GM23338 (cell line): ENCODE measurements around the gene BNC2. TPM values are rescaled to one million over a fixed set of nuclear protein-coding genes. Genes with fewer than 3 reads are reported as not detected.

ENCODE experiments used
- ATAC-seq: fragments of 200-7000 bp; cut with Tn5 transposase; 3 replicates; pipeline ENCODE4 v1.9.1; 2020
- DNase-seq: peaks from one replicate; pipeline ENCODE4 v3.0.0-alpha.2; 2015; ENCODE audit warnings: low spot score
- H2AFZ ChIP-seq: fragments of 200-600 bp; sonication (generic); 2 replicates; pipeline ENCODE4 v1.8.0; 2016; ENCODE audit warnings: antibody characterized with exemption, mild to moderate bottlenecking, moderate library complexity
- H3F3A ChIP-seq: fragments of 200-600 bp; sonication (generic); replicated peaks from 2 replicates; pipeline ENCODE4 v1.8.0; 2017; ENCODE audit warnings: antibody characterized with exemption, mixed run types, low read depth
- H3K27ac ChIP-seq: fragments of 200-600 bp; sonication (generic); 2 replicates; pipeline ENCODE4 v1.6.1; 2016; ENCODE audit warnings: low read depth
- H3K27me3 ChIP-seq: fragments of 200-600 bp; sonication (generic); 2 replicates; pipeline ENCODE4 v1.8.0; 2016; ENCODE audit warnings: mild to moderate bottlenecking, mixed run types, moderate library complexity; ENCODE audit not compliant: insufficient read depth
- H3K36me3 ChIP-seq: fragments of 200-600 bp; sonication (generic); 2 replicates; pipeline ENCODE4 v1.8.0; 2016; ENCODE audit warnings: mild to moderate bottlenecking; ENCODE audit not compliant: insufficient read depth
- H3K4me1 ChIP-seq: fragments of 200-600 bp; sonication (generic); 2 replicates; pipeline ENCODE4 v1.8.0; 2016; ENCODE audit warnings: mild to moderate bottlenecking, moderate library complexity; ENCODE audit not compliant: insufficient read depth
- H3K4me2 ChIP-seq: fragments of 200-600 bp; sonication (generic); 2 replicates; pipeline ENCODE4 v1.7.1; 2017; ENCODE audit warnings: mixed run types
- H3K4me3 ChIP-seq: fragments of 200-600 bp; sonication (generic); 2 replicates; pipeline ENCODE4 v1.6.1; 2016; ENCODE audit warnings: mixed run types
- H3K79me2 ChIP-seq: fragments of 200-600 bp; sonication (generic); replicated peaks from 2 replicates; pipeline ENCODE4 v1.8.0; 2017; ENCODE audit warnings: mild to moderate bottlenecking; ENCODE audit not compliant: insufficient read depth
- H3K9me2 ChIP-seq: fragments of 200-600 bp; sonication (generic); 2 replicates; pipeline ENCODE4 v1.8.0; 2017; ENCODE audit not compliant: insufficient read depth
- H4K20me1 ChIP-seq: fragments of 200-600 bp; sonication (generic); replicated peaks from 2 replicates; pipeline ENCODE4 v1.8.0; 2017; ENCODE audit warnings: mild to moderate bottlenecking; ENCODE audit not compliant: insufficient read depth
- H3K27ac Mint-ChIP-seq: 2 replicates; pipeline ENCODE4 v1.8.0; 2020; ENCODE audit warnings: inconsistent platforms, mild to moderate bottlenecking, moderate library complexity, mixed read lengths
- H3K27me3 Mint-ChIP-seq: 3 replicates; pipeline ENCODE4 v1.8.0; 2022; ENCODE audit warnings: low read depth, mild to moderate bottlenecking, moderate library complexity, mixed read lengths, inconsistent platforms; ENCODE audit not compliant: insufficient read depth, poor library complexity
- H3K36me3 Mint-ChIP-seq: 3 replicates; pipeline ENCODE4 v1.8.0; 2021; ENCODE audit warnings: low read depth, mild to moderate bottlenecking, inconsistent platforms, moderate library complexity, mixed read lengths
- H3K4me1 Mint-ChIP-seq: 3 replicates; pipeline ENCODE4 v1.8.0; 2020; ENCODE audit warnings: mild to moderate bottlenecking, inconsistent platforms, mixed read lengths
- H3K4me3 Mint-ChIP-seq: 3 replicates; pipeline ENCODE4 v1.8.0; 2021; ENCODE audit warnings: moderate library complexity, mild to moderate bottlenecking, inconsistent platforms, mixed read lengths
- H3K9me3 Mint-ChIP-seq: 3 replicates; pipeline ENCODE4 v1.8.0; 2020; ENCODE audit warnings: moderate library complexity, mild to moderate bottlenecking, inconsistent platforms, mixed read lengths
- EZH2 ChIP-seq: fragments of 200-600 bp; sonication (generic); IDR thresholded peaks from one replicate; pipeline ENCODE4 v1.8.0; 2017; ENCODE audit warnings: antibody characterized with exemption, mild to moderate bottlenecking, low read depth; ENCODE audit not compliant: unreplicated experiment
- EZH2phosphoT487 ChIP-seq: fragments of 200-600 bp; sonication (generic); IDR thresholded peaks from one replicate; pipeline ENCODE4 v1.8.1; 2018; ENCODE audit warnings: antibody characterized with exemption; ENCODE audit not compliant: unreplicated experiment
- NANOG ChIP-seq: IDR thresholded peaks from 2 replicates; pipeline ENCODE4 v1.6.1; 2016; ENCODE audit warnings: antibody characterized with exemption, borderline replicate concordance
- STAT1 ChIP-seq: IDR thresholded peaks from one replicate; pipeline ENCODE4 v1.6.1; 2016; ENCODE audit warnings: antibody characterized with exemption; ENCODE audit not compliant: unreplicated experiment
- ZNF331 ChIP-seq: fragments of 250-450 bp; sonication (Bioruptor Pico); IDR thresholded peaks from 2 replicates; pipeline ENCODE4 v1.5.0; 2020; ENCODE audit warnings: low read depth, mild to moderate bottlenecking, moderate library complexity
- polyA plus RNA-seq: library from polyadenylated mRNA; unstranded; fragments of >200 nt; fragmentation: Nextera tagmentation; extraction: Ambion mirVana; gene quantifications from 2 replicates; pipeline ENCODE4 v1.2.1, GENCODE V29; 2016
- total RNA-seq: library from RNA; depleted of rRNA; stranded (reverse); fragments of >200 nt; shearing (Covaris generic); gene quantifications from 2 replicates; pipeline ENCODE4 v1.2.3, GENCODE V29; 2014
- TF ChIP-seq, protein P1 (sequence below): IDR thresholded peaks from one replicate; pipeline ENCODE4 v1.6.1; 2018; ENCODE audit warnings: antibody characterized with exemption; ENCODE audit not compliant: unreplicated experiment
- TF ChIP-seq, protein P2 (sequence below), 2 experiments: fragments of 200-600 bp in 1 of 2; sonication (generic) in 1 of 2; conservative IDR thresholded peaks; 2 replicates each; pipeline versions ENCODE4 v1.5.1 to v1.6.1; 2016 to 2017; ENCODE audit warnings: antibody characterized with exemption in 2 of 2, low read depth in 2 of 2, mild to moderate bottlenecking in 2 of 2, moderate library complexity in 1 of 2
- TF ChIP-seq, protein P3 (sequence below): fragments of 250-450 bp; sonication (Bioruptor Pico); IDR thresholded peaks from 2 replicates; pipeline ENCODE4 v1.5.0; 2020; ENCODE audit warnings: mild to moderate bottlenecking, moderate library complexity

Gene BNC2
- total and polyA plus RNA-seq, 2 experiments from 2014 or later: 12.7 to 13.2 TPM

DNA sequence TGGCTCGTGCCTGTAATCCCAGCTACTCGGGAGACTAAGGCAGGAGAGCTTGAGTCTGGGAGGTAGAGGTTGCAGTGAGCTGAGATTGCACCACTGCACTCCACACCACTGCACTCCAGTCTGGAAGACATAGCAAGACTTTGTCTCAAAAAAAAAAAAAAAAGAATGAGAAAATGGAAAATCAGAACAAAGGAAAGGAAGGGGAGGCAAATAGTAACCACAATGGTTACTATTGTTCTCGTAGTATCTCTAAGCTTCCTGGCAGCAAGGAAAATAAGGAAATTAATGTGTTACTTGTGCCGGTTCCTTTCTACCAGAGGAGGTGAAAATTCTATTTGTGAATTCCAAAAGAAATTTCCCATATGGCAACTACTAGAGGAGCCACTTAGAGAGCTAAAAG lies 48.5 kb upstream of the BNC2 start:
- H3F3A ChIP-seq: no peaks in the 10 kb centered on the region
- DNase-seq (no peak), ATAC-seq (no peak)
- no peak for TF ChIP-seq NANOG
- TF ChIP-seq, protein P1, sequence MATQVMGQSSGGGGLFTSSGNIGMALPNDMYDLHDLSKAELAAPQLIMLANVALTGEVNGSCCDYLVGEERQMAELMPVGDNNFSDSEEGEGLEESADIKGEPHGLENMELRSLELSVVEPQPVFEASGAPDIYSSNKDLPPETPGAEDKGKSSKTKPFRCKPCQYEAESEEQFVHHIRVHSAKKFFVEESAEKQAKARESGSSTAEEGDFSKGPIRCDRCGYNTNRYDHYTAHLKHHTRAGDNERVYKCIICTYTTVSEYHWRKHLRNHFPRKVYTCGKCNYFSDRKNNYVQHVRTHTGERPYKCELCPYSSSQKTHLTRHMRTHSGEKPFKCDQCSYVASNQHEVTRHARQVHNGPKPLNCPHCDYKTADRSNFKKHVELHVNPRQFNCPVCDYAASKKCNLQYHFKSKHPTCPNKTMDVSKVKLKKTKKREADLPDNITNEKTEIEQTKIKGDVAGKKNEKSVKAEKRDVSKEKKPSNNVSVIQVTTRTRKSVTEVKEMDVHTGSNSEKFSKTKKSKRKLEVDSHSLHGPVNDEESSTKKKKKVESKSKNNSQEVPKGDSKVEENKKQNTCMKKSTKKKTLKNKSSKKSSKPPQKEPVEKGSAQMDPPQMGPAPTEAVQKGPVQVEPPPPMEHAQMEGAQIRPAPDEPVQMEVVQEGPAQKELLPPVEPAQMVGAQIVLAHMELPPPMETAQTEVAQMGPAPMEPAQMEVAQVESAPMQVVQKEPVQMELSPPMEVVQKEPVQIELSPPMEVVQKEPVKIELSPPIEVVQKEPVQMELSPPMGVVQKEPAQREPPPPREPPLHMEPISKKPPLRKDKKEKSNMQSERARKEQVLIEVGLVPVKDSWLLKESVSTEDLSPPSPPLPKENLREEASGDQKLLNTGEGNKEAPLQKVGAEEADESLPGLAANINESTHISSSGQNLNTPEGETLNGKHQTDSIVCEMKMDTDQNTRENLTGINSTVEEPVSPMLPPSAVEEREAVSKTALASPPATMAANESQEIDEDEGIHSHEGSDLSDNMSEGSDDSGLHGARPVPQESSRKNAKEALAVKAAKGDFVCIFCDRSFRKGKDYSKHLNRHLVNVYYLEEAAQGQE: no peak
- TF ChIP-seq, protein P2, sequence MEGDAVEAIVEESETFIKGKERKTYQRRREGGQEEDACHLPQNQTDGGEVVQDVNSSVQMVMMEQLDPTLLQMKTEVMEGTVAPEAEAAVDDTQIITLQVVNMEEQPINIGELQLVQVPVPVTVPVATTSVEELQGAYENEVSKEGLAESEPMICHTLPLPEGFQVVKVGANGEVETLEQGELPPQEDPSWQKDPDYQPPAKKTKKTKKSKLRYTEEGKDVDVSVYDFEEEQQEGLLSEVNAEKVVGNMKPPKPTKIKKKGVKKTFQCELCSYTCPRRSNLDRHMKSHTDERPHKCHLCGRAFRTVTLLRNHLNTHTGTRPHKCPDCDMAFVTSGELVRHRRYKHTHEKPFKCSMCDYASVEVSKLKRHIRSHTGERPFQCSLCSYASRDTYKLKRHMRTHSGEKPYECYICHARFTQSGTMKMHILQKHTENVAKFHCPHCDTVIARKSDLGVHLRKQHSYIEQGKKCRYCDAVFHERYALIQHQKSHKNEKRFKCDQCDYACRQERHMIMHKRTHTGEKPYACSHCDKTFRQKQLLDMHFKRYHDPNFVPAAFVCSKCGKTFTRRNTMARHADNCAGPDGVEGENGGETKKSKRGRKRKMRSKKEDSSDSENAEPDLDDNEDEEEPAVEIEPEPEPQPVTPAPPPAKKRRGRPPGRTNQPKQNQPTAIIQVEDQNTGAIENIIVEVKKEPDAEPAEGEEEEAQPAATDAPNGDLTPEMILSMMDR (conservative IDR thresholded peaks at IDR 0.05; ENCODE audit: low read depth in 2 of 2): no peak
- no peak for TF ChIP-seq STAT1
- no peak for TF ChIP-seq EZH2
- TF ChIP-seq, protein P3, sequence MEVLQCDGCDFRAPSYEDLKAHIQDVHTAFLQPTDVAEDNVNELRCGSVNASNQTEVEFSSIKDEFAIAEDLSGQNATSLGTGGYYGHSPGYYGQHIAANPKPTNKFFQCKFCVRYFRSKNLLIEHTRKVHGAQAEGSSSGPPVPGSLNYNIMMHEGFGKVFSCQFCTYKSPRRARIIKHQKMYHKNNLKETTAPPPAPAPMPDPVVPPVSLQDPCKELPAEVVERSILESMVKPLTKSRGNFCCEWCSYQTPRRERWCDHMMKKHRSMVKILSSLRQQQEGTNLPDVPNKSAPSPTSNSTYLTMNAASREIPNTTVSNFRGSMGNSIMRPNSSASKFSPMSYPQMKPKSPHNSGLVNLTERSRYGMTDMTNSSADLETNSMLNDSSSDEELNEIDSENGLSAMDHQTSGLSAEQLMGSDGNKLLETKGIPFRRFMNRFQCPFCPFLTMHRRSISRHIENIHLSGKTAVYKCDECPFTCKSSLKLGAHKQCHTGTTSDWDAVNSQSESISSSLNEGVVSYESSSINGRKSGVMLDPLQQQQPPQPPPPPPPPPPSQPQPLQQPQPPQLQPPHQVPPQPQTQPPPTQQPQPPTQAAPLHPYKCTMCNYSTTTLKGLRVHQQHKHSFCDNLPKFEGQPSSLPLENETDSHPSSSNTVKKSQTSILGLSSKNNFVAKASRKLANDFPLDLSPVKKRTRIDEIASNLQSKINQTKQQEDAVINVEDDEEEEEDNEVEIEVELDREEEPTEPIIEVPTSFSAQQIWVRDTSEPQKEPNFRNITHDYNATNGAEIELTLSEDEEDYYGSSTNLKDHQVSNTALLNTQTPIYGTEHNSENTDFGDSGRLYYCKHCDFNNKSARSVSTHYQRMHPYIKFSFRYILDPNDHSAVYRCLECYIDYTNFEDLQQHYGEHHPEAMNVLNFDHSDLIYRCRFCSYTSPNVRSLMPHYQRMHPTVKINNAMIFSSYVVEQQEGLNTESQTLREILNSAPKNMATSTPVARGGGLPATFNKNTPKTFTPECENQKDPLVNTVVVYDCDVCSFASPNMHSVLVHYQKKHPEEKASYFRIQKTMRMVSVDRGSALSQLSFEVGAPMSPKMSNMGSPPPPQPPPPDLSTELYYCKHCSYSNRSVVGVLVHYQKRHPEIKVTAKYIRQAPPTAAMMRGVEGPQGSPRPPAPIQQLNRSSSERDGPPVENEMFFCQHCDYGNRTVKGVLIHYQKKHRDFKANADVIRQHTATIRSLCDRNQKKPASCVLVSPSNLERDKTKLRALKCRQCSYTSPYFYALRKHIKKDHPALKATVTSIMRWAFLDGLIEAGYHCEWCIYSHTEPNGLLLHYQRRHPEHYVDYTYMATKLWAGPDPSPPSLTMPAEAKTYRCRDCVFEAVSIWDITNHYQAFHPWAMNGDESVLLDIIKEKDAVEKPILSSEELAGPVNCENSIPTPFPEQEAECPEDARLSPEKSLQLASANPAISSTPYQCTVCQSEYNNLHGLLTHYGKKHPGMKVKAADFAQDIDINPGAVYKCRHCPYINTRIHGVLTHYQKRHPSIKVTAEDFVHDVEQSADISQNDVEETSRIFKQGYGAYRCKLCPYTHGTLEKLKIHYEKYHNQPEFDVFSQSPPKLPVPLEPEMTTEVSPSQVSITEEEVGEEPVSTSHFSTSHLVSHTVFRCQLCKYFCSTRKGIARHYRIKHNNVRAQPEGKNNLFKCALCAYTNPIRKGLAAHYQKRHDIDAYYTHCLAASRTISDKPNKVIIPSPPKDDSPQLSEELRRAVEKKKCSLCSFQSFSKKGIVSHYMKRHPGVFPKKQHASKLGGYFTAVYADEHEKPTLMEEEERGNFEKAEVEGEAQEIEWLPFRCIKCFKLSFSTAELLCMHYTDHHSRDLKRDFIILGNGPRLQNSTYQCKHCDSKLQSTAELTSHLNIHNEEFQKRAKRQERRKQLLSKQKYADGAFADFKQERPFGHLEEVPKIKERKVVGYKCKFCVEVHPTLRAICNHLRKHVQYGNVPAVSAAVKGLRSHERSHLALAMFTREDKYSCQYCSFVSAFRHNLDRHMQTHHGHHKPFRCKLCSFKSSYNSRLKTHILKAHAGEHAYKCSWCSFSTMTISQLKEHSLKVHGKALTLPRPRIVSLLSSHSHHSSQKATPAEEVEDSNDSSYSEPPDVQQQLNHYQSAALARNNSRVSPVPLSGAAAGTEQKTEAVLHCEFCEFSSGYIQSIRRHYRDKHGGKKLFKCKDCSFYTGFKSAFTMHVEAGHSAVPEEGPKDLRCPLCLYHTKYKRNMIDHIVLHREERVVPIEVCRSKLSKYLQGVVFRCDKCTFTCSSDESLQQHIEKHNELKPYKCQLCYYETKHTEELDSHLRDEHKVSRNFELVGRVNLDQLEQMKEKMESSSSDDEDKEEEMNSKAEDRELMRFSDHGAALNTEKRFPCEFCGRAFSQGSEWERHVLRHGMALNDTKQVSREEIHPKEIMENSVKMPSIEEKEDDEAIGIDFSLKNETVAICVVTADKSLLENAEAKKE: no peak
- no peak for TF ChIP-seq EZH2phosphoT487
- no peak for TF ChIP-seq ZNF331
- H3K4me1 ChIP-seq: no peaks in the 10 kb centered on the region
- no peaks in the 10 kb centered on the region for H3K79me2 ChIP-seq
- no peaks in the 10 kb centered on the region for H3K36me3 ChIP-seq
- H3K4me2 ChIP-seq: no peak overlapping the region
- H3K27ac ChIP-seq: no peak overlapping the region
- H3K36me3 Mint-ChIP-seq: peaks cover 10% of the 10 kb centered on the region
- peaks cover 24% of the 10 kb centered on the region for H3K9me3 Mint-ChIP-seq
- no peak overlapping the region for H3K4me3 Mint-ChIP-seq
- no peaks in the 10 kb centered on the region for H4K20me1 ChIP-seq
- no peak overlapping the region for H3K27ac Mint-ChIP-seq
- H3K4me3 ChIP-seq: no peak overlapping the region
- peaks cover 8% of the 10 kb centered on the region for H3K27me3 Mint-ChIP-seq
- no peak overlapping the region for H2AFZ ChIP-seq
- no peaks in the 10 kb centered on the region for H3K4me1 Mint-ChIP-seq
- H3K9me2 ChIP-seq: 0 out of 2 replicates have a peak, but pooled peaks cover 9% of the 10 kb centered on the region
- peaks cover 6% of the 10 kb centered on the region; the same call in 1 of the 2 replicates for H3K27me3 ChIP-seq
